Measurements from ENCODE around the gene VEGFC. TPM values are rescaled to one million over a fixed set of nuclear protein-coding genes. Genes with fewer than 3 reads are reported as not detected.

The VEGFC gene
- total RNA-seq, 4 donors from 2014 or later = 3.8 to 31.5 (median 14.6) TPM

DNA sequence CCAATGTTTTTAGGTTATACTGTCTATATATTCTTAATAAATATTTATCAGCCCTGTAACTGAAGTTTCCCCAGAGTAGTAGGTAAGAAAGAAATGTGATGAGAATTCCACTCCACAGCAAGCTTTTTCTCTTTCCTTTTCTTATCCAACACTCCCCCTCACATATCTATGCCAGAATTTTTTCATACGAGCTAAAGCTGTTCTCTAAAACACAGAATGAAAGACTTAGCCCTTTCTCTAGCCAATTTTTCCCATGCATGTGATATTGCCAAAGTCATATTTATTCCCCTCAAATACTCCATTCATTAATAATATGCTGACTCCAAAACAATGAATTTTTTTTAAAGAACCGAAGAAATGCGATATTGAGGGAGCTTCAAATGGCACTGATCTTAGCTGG lies 32.3 kb downstream of the VEGFC start:
- TF ChIP-seq CTCF (IDR thresholded peaks at IDR 0.05) (no peak), POLR2A (IDR thresholded peaks at IDR 0.05) (no peak)
- Histone ChIP-seq H3K27ac (no peak overlapping the region), H3K9me3 (no peaks in the 10 kb centered on the region), H3K27me3 (no peaks in the 10 kb centered on the region), H3K4me1 (no peaks in the 10 kb centered on the region), H3K4me3 (no peak overlapping the region), H3K36me3 (no peaks in the 10 kb centered on the region)
- intact Hi-C loops (cut with DNase I; ENCODE audit: low total_unique reads) = no loop called here
- DNase-seq = no peak

- TF ChIP-seq CTCF (IDR thresholded peaks at IDR 0.05) (no peak), POLR2A (IDR thresholded peaks at IDR 0.05) (no peak)
- no peaks in the 10 kb centered on the region for H3K36me3 ChIP-seq
- H3K27me3 ChIP-seq = no peaks in the 10 kb centered on the region
- no peaks in the 10 kb centered on the region for H3K9me3 ChIP-seq
- no peak overlapping the region for H3K27ac ChIP-seq
- intact Hi-C loops (cut with DNase I; ENCODE audit: low total_unique reads) = no loop called here
- H3K4me1 ChIP-seq = no peaks in the 10 kb centered on the region
- H3K4me3 ChIP-seq = no peak overlapping the region
- DNase-seq = no peak
Observed at GRCh38 chr4:176758731-176759130, 34.0 kb downstream of the VEGFC start.

DNA sequence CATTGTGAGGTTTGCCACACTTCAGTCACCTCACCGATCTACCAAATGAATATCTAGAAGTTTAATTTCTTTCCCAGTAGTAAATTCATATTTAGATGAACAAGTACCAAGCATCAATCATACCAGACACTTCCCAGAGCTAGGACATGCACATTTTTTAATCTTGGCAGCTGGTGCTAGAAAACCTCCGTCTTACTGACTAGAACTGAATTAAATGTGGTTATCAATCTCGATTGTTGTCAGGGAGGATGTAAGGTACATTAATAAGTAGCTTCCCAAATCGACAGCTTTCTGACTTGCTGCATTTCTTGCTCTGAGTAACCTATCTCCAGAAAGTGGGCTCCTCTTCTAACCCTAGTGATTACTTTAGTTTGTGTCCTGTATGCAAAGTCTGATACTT lies 34.4 kb downstream of the VEGFC start:
- no peaks in the 10 kb centered on the region for H3K27me3 ChIP-seq
- no peak for DNase-seq
- H3K27ac ChIP-seq = no peak overlapping the region
- intact Hi-C loops (cut with DNase I; ENCODE audit: low total_unique reads) = no loop called here
- no peaks in the 10 kb centered on the region for H3K9me3 ChIP-seq
- H3K36me3 ChIP-seq = no peaks in the 10 kb centered on the region
- no peaks in the 10 kb centered on the region for H3K4me1 ChIP-seq
- TF ChIP-seq CTCF (IDR thresholded peaks at IDR 0.05) (no peak), POLR2A (IDR thresholded peaks at IDR 0.05) (no peak)
- H3K4me3 ChIP-seq = no peak overlapping the region

DNA sequence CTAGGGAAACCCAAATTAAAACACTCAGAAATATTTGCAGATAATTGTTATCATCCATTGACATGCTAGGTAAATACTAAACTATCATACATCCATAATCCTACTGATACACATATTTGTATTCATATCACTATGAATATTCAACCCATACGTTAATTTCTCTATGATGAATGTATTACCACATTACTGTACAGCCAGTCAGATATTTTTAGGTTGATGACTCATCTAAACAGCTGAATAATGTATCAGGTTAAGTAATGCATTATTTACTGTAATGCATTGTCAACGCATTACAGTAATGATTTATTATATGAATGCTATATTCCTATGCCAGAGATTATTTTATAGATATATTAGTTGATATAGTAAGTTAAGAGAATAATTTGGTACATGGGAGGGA lies 37.1 kb downstream of the VEGFC start:
- no peaks in the 10 kb centered on the region for H3K27me3 ChIP-seq
- H3K4me3 ChIP-seq = no peak overlapping the region
- no peak for DNase-seq
- no peaks in the 10 kb centered on the region for H3K36me3 ChIP-seq
- intact Hi-C loops (cut with DNase I; ENCODE audit: low total_unique reads) = no loop called here
- no peak for TF ChIP-seq POLR2A (IDR thresholded peaks at IDR 0.05)
- no peak for TF ChIP-seq CTCF (IDR thresholded peaks at IDR 0.05)
- no peak overlapping the region for H3K27ac ChIP-seq
- no peaks in the 10 kb centered on the region for H3K4me1 ChIP-seq
- H3K9me3 ChIP-seq = no peaks in the 10 kb centered on the region

DNA sequence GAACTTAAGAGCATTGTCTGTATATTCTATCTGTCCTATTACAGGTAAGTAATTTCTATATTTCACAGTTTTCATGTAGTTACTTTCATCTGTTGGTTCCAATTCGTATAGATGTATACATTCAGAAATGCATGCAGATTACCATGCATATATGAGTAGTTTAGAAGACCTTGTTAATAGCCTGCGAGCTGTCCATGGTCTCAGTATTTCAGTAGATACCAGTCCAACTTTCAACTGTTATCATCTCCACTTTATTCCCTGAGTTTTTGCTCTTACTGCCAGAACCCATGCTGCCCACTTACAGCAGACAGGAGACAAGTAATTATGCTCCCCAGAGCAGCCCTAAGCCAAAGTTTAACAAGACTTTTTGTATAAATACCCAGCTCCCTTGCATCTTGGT lies 37.7 kb downstream of the VEGFC start:
- no peaks in the 10 kb centered on the region for H3K4me1 ChIP-seq
- TF ChIP-seq POLR2A (IDR thresholded peaks at IDR 0.05) (no peak), CTCF (IDR thresholded peaks at IDR 0.05) (no peak)
- intact Hi-C loops (cut with DNase I; ENCODE audit: low total_unique reads) = no loop called here
- H3K4me3 ChIP-seq = no peak overlapping the region
- no peak for DNase-seq
- no peak overlapping the region for H3K27ac ChIP-seq
- H3K36me3 ChIP-seq = no peaks in the 10 kb centered on the region
- no peaks in the 10 kb centered on the region for H3K9me3 ChIP-seq
- no peaks in the 10 kb centered on the region for H3K27me3 ChIP-seq

Measured in uterus (tissue), 4 donors.